Renal cortex interstitium (tissue), 3 donors: ENCODE results near the gene ALDH3B1. TPM values are rescaled to one million over a fixed set of nuclear protein-coding genes. Genes with fewer than 3 reads are reported as not detected.

Experiments
- polyA plus RNA-seq, 3 donors: library from polyadenylated mRNA; unstranded; fragments of 120-200 nt; gene quantifications; one replicate each; pipeline ENCODE4 v1.2.1, GENCODE V29; 2013; ENCODE audit not compliant: insufficient read length in 3 of 3

The ALDH3B1 gene
- polyA plus RNA-seq, 3 donors: 1.8 to 3.9 (median 2.2) TPM

Other genes with a start within 250 kb of the ALDH3B1 start
- 10 to 100 TPM in 2 of 3 donors, 1 to 10 TPM in 1; 7.3 to 14.6 (median 10.5) TPM for gene UNC93B1, start 6.2 kb upstream of the ALDH3B1 start, polyA plus RNA-seq
- gene NDUFS8, start 20.4 kb downstream of the ALDH3B1 start, polyA plus RNA-seq: 100 to 1,000 TPM in 2 of 3 donors, 10 to 100 TPM in 1; 64.6 to 110 (median 109) TPM
- gene TCIRG1, start 28.7 kb downstream of the ALDH3B1 start, polyA plus RNA-seq: 10 to 100 TPM; 16.4 to 31.3 (median 25.0) TPM
- 10 to 100 TPM; 31.9 to 49.8 (median 36.2) TPM for gene CHKA, start 111.1 kb downstream of the ALDH3B1 start, polyA plus RNA-seq
- 10 to 100 TPM; 71.9 to 83.1 (median 80.5) TPM for gene KMT5B, start 203.0 kb downstream of the ALDH3B1 start, polyA plus RNA-seq